ENCODE measurements around the gene LONRF2.
"Not testable (repeated sequence)": the region's sequence is repeated elsewhere in the genome, so short reads cannot be mapped to it uniquely, and the experiment has no call there.

LONRF2 gene

DNA sequence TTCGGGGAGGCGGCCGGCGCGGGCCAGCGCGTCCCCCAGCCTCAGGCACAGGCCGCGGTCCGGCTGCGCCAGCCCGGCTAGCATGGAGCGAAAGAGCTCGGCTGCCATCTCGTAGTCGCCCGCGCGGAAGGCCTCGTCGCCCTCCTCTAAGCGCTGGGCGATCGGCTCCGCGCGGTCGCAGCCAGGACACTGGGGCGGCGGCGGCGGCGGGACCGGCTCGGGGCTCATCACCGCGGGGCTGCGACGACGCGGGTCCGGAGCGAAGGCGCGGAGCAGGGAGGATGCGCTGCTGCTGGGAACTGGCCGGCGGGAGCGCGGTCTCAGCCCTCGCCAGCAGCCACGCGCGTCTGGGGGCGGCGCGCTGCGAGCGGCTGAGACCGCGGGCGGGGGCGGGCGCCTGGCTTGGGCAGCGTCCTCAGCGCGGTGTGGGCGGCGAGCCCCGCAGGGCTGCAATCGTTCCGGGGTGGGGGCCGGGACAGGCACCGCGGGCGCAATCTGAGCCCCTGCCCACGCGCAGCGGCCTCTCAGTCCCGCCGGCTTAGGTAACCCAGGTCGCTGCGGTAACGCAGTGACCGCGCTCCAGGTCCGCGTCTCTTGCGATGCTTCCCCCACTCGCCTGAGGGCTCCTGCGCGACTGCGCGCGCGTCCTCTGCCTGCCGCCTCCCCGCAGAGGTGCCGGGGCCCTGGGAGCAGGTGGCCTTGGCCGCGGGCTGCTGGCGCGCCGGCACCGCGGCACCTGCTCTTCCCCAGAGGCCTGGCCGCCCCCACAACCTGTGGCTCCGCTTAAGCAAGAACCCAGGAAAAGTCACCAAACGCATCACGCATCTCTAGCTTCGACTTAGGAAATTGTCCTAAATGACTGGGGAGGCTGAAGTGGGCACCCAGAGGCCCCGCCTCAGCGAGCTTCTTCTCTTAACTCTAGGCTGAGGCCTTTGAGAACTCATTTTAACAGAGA lies at the start of gene LONRF2:
TSS of gene LONRF2 (minus strand) at position 636 of the 955 bp plus-strand sequence. CDS start at position 228, 408 bp downstream.
- DNase-seq = no peak

DNA sequence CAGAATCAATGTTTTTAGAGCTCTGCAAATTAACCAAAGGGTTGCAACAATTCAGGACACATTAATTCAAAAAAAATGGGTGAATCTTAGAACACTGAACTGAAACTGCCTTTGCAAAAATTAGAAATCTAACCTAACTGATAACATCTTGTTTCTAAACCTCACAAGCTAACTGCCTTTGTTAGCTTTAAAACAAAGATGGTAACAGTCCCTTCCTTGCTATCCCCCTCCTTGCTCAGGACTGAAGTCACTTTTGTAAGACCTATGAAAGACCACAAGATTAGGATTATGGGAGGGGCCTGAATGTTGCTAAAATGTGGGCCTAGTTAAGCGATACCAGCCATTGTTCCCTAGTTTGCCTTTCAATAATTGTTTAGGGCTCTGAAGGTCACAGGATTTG lies 44.9 kb upstream of the LONRF2 start:
- no peak for DNase-seq

DNA sequence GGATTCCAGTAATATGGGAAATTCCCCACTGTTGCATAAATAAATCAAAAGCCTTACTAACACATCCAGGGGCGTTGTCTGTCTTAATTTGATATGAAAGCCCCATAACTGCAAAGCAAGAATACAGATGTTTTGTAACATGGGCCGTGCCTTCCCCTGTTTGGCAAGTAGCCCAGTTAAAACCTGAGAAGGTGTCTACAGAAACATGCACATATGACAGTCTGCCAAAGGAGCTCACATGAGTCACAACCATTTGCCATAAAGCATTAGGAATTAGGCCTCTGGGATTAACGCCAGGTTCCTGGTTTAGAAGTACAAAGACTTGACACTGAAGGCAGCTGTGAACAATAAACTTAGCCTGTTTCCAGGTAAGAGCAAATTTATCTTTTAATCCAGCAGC lies 43.1 kb upstream of the LONRF2 start:
- DNase-seq = no peak

DNA sequence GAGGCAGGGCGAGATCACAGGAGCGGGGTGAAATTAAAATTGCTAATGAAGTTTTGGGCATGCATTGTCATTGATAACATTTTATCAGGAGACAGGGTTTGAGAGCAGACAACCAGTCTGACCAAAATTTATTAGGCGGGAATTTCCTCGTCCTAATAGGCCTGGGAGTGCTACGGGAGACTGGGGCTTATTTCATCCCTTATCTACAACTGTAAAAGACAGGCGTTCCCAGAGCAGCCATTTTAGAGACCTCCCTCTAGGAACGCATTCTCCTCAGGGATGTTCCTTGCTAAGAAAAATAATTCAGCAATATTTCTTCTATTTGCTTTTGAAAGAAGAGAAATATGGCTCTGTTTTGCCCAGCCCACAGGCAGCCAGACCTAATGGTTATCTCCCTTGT lies 40.0 kb upstream of the LONRF2 start:
- DNase-seq = not testable (repeated sequence)

DNA sequence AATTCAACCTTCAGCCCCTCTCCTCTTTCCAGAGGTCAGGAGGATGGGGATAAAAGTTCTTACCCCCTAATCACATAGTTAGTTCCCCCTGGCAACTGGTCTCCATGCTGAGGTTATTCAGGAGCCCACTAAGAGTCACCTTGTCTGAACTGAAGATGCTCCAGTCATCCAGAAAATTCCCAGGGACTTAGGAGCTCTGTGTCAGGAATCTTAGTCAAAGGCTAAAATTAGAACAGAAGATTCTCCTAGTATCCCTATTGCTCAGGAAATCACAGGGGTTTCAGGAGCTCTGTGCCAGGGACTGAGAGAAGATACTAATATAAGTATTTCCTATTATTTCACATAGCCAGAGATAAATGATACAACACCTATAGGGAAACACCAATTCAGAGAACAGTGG lies 37.3 kb upstream of the LONRF2 start:
- DNase-seq = no peak

DNA sequence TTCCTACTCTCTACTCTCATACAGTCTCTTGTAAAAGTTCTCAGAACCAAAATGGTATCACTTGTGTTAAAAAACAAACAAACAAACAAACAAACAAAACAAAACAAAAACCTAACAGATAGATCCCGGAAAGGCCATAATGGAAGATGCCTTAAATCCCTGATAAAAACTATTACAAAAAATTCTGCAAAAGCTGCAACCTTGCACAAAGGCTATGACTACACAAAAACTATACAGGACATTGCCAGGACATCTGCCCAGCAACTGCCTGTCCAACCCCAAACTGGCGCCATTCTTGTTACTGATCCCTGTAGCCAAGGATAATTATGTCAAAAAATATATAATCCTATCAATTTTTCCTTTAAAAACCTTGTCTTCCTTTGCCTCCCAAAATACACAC lies 36.3 kb upstream of the LONRF2 start:
- no peak for DNase-seq

DNA sequence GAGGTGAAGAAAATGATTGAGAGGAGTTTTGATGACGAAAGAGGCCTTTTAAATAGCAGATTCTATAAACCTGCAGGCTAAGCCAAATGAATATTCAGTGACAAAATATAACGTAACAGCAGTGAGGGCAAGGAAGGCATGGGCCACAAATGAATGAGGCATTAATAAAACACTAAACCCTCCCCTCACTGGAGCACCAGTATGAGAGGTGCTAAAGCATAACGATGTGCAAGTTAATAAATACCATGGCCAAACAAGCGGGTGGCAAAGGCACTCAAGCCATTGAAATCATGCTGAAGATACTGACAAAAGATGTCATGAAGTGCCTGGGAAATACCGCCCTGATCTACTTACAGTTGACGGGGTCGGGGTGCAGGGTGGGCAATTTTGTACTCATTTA lies 30.2 kb upstream of the LONRF2 start:
- DNase-seq = no peak

DNA sequence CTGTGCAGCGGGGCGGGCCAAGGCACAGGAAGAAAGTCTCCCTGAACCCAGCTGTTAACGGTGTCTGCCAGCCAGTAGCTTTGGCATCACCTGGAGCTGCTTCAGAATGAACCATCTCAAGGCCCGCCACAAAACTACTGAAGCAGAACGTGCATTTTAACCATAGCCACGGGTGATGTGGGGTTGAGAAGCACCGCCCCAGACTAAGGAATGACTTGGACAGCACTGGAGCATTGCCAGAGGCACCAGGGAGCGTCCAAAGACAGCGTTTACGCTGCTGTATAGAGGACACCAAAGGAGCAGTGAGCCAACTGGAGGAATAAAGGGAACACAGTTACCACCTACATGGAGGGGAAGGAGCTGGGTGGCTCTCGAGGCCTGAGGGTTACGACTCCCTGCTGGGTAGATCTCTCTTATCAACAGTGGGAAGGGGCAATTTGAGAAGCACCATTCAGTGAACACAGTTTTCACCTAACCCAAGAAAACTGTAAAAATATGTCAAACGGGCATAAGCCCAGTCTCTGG lies 28.4 kb upstream of the LONRF2 start:
- no peak for DNase-seq

DNA sequence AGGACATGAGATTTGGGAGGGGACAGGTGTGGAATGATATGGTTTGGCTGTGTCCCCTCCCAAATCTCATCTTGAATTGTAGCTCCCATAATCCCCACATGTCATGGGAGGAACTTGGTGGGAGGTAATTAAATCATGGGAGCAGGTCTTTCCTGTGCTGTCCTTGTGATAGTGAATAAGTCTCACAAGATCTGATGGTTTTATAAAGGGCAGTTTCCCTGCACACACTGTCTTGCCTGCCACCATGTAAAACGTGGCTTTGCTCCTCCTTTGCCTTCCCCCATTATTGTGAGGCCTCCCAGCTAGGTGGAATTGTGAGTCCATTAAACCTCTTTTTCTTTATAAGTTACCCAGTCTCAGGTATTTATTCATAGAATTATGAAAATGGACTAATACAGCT lies 22.8 kb upstream of the LONRF2 start:
- DNase-seq = not testable (repeated sequence)

DNA sequence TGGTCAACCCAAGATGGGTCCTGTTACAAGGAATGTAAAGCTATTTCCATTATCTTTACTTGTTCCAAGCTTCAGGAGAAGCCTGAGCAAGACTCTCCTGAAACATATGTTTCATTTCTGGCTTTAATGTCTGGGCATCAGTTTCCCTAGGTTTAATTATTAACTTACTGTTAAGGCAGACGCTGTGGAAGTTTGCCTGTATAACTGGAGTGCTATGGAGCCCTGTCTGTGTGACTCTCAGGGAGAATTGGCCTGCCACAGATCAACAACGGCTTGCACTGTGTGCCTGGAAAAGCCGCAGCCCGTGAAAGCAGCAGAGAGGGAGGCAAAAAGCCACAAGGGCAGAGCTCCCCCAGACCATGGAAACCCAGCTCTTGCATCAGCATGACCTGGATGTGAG lies 22.1 kb upstream of the LONRF2 start:
- DNase-seq = no peak

DNA sequence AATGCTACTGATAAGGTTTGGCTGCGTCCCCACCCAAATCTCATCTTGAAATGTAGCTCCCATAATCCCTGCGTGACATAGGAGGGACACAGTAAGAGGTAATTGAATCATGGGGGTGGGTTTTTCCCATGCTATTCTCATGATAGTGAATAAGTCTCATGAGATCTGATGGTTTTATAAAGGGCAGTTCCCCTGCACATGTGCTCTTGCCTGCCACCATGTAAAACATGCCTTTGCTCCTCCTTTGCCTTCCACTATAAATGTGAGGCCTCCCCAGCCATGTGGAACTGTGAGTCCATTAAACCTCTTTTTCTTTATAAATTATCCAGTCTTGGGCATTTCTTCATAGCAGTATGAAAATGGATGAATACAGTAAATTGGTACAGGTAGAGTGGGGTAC lies 20.2 kb upstream of the LONRF2 start:
- not testable (repeated sequence) for DNase-seq

DNA sequence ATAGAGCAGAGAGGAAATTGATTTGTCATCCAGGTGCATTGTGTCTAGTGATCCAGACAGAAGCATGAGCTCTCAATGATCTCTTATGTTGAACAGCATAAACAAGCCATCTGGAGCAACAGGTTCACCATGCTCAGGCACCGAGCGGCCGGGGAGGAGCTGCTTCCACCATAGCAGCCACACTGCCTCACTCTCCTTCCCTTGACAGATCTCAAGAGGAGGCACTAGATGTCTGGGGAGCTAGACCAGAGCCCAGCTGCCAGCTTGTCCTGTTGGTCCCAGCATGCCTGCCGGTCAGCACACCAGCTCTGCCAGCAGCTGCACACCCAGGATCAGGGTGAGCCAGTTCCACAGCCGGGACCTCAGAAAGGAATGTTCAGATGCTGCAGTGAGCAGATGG lies 17.5 kb upstream of the LONRF2 start:
- no peak for DNase-seq

DNA sequence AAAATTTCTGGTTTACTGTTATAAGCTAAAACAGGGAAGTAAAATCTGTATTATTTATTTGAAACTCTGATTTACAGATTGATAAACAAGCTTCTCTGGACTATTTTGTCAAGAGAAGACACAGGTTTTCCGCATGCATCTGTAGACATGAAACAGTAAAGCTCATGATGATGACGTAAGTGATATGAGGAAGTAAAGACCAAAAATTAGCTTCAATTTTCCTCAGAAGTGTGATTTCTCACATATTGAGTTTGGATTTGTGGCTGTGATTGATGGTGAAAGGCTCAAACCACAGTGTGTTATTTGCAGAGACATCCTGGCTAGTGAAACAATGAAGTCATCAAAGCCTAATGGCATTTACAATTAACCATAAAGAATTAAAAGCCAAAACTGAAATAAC lies 12.6 kb upstream of the LONRF2 start:
- no peak for DNase-seq

DNA sequence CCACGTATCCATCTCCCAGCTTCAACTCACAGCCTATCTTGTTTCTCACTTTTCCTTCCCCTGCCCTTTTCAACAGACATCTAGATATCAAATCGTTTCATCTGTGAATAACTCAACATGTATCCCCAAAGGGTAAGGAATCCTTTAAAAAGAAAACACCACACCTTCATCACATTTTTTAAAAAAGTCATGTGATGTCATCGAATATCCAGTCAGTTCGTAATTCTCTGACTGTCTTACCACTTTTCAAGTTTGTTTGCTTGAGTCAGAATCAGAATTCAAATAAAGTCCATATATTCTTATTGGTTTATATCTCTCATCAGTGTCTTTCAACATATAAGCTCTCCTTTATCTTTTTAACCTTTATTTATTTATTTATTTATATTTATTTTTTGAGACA lies 5.4 kb upstream of the LONRF2 start:
- DNase-seq = no peak

DNA sequence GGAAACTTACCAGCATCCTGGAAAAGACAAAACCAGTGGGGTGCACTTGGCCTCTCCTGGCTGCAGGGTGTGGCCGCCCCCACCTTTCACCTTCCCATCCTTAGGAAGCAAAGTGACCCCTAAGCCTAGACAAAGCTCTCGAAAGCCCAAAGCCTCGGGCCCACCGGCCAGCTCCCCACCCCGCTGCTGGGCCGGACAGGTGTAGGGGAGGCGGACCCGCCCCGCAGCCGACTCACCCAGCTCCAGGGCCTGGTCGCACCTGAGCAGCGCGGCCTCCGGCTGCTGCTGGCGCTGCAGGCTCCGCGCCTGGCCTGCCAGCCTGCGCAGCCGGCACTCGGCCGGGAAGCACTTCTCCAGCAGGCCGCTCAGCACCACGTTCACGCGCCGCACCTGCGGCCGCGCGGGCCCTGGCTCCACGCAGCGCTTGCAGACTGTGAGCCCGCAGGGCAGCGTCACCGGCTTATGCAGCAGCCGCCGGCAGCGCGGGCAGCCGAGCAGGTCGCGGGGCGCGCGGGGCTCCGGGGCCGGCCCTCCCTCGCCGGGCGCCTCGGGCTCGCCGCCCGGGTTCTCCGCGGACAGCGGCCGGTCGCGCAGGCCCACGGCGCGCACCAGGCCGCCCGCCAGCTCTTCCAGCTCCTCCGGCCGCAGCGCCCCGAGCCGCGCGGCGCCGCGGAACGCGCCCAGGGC lies 979 bp downstream of the LONRF2 start:
- DNase-seq = peak in 1 of 2 donors; percentile 4

DNA sequence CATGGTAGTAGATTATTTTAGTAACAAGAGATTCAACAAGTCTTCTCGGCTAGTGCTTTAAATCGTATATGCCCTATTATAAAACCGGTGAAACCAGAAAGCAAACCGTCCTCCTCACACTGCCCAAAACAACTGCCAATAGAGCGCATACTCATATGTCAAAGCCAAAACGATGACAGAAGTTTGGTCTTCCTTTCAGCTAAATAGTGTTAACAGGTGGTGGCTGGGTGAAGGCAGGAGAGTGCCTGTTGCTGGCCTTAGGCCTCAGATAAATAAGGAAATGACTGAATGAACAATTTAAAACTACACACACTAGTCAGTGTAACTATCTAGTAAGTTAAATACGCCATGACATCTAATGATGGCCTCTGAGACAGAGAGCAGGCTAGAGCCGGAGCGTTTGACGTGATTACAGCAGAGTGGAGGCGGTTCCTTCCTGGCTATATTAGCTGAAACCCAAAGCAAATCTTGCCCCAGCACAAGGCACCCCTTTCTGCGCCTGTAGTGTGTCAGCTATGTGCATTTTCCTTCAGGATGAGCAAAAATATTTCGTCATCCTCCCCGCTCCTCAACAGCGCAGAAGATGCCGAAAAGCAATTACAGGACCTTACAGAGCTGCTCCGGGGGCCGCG lies 1.6 kb downstream of the LONRF2 start:
- DNase-seq = no peak

DNA sequence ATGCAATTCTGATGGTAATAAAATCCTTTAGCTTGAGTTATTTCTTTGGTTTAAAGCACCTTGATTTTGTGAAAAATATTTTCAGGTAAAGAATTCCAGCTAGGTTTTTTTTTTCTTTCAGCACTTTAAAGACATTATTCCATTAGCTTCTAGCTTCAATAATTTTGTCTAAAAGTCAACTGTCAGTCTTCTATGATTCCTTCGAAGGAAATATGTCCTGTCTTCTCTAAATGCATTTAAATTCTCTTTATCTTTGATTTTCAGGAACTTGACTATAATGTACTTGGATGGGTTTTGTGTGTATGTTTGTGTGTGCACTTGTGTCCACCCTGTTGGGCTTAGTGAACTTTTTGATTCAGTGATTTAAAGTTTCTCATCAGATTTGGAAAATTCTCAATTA lies 4.7 kb downstream of the LONRF2 start:
- DNase-seq = no peak

DNA sequence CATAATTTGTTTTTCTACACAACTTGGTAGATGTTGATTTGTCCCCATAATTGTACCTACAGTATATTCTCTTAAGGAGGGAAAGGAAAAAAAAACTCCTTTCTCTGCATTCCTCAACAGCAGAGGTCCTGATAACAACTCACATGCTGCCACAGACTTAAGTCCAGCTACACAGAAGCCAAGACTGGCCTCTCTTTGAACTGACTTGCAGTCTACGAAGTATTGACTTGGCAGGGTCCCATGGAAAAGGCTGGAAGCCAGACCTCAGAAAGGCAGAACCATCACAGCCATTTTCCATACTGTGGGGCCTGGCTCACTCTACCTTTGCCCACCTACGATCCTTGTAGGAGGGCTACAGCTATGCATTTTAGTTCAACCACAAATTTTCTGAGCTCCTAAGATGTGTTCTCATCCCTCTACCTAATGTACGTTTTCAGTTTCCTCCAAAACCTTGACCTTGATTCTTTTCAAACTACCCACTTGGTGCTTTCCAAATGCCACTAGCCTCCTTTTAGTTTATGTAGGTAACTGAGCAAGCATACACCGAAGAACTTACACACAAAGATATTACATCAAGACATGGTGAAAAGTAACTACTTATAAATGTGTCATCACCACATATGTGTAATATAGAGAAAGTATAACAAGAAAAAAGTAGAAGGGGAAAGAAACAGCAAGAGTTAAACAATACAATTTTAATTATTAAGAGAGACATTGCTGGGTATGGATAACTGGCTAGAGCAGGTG lies 12.2 kb downstream of the LONRF2 start:
- no peak for DNase-seq

DNA sequence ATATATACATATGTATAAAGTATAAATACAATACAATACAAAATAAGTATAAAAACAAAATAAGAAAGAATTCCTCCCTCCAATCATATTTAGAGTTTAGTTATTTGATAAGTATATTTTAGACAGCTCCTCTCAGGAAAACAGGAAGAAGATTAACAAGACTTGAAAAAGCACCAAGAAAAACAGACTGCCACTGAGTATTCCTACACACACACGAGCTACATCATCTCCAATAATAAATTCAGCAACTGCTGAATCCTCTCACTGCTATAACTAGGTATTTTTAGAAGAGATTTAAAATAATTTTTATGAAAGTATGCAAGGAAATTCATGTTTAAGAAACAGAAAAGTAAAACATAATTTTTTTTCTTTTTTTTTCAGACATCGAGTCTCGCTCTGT lies 13.0 kb downstream of the LONRF2 start:
- DNase-seq = no peak

DNA sequence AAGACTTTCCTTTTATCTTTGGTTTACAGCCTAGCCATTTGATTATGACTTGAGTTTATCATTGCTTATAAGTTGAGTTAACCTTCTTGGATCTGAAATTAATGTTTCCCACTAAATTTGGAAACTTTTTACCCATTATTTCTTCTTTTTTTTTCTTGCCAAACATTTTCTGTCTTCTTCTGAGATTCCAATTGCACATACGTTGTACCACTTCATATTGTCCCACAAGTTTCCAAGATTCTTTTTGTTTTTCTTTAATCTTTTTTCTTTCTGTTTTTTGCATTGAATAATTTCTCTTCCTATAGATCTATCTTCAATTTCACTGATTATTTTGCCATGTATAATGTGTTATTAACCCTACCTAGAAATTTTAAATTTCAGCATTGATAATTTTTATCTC lies 18.6 kb downstream of the LONRF2 start:
- no peak for DNase-seq

DNA sequence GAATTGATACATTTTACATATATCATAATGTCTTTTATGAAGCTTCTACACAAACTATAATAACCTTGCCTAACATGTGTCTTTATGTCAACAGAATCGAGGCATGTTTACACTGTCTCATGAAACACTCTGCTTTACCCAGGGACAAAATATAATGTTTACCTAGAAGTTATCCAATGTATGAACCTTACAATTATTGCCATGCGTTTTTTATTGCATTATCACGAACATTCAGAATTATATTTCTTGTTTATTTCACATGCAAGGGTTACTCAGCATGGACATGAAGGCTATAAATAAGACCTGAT lies 19.8 kb downstream of the LONRF2 start:
- no peak for DNase-seq

DNA sequence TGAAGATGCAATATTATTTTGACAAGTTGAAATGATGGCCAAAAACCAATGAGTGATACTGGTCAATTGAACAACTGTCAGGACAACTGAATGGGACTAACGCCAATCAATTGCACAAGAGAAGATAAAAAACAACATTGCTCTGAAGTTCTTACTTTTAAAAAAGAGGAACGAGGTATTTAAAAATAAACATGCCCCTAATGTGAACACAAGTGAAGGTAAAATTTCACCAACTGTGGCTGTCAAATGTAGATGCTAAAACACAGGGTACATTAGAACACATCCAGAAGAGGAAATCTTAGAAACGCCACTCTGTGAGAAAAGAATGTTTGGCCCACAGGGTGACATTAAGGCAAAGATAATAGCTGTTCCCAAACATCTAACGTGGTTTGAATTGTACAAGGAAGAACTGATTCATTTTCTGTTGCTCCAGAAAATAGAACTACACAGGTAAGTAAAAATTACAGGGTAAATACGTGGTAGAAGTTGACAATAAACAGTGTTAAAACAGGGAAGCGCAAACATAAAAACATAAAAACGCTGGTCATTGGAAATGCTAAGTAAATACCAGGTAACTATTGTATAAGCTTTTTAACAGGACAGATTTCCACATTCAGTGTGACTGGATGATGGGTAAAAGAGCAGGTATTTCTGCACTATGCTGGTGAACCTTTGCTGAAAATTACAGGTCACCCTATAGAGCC lies 20.3 kb downstream of the LONRF2 start:
- DNase-seq = no peak

All from stimulated activated CD4-positive, alpha-beta T cell treated with anti-CD3 and anti-CD28 coated beads, Interleukin-2, amount 100 ng/mL, for 48 hours (primary cell).